ENCODE measurements around the gene HSPA4L.

GRCh38 chr4:127782275-127783025 is at the start of gene HSPA4L:
- TF ChIP-seq EZH2 (IDR thresholded peaks at IDR 0.05; ENCODE audit: borderline replicate concordance, low read depth, low read length, severe bottlenecking): no peak
- TF ChIP-seq POLR2AphosphoS5 (IDR thresholded peaks at IDR 0.05; ENCODE audit: insufficient read depth, low read depth, low read length): peak; percentile 79
- TF ChIP-seq CTCF (IDR thresholded peaks at IDR 0.05; ENCODE audit: extremely low read depth in 1 of 2, insufficient read depth in 1 of 2, low read depth in 1 of 2, low read length in 2 of 2): peak in 1 of 2 donors; percentile 41
- peak; percentile 68 for TF ChIP-seq POLR2A (IDR thresholded peaks at IDR 0.05; ENCODE audit: low read depth, low read length)
- TF ChIP-seq MAX (IDR thresholded peaks at IDR 0.05; ENCODE audit: insufficient read depth, insufficient read length): no peak
- no peak for TF ChIP-seq FOS (IDR thresholded peaks at IDR 0.05; ENCODE audit: borderline replicate concordance, insufficient read depth, low read length)

Data from endothelial cell of umbilical vein (primary cell).